Endothelial cell of umbilical vein (primary cell): Measurements from ENCODE around the gene YWHAE.

Source experiments
- POLR2A ChIP-seq: IDR thresholded peaks from 2 replicates; pipeline ENCODE4 v1.6.1; 2012; ENCODE audit warnings: low read depth, mild to moderate bottlenecking, control low read depth, low read length
- POLR2AphosphoS5 ChIP-seq: IDR thresholded peaks from 2 replicates; pipeline ENCODE4 v1.6.1; 2012; ENCODE audit warnings: low read depth, mild to moderate bottlenecking, control low read depth, low read length, moderate library complexity; ENCODE audit not compliant: insufficient read depth
- TF ChIP-seq, protein P1 (sequence below), 2 donors: IDR thresholded peaks; 1 replicate in 1 of 2; 2 replicates in 1 of 2; pipeline ENCODE4 v1.5.1; 2011; ENCODE audit warnings: low read length in 2 of 2, mild to moderate bottlenecking in 2 of 2, moderate library complexity in 2 of 2, control low read depth in 1 of 2, inconsistent platforms in 1 of 2, low read depth in 1 of 2; ENCODE audit not compliant: insufficient read depth in 1 of 2; ENCODE audit errors: extremely low read depth in 1 of 2

DNA sequence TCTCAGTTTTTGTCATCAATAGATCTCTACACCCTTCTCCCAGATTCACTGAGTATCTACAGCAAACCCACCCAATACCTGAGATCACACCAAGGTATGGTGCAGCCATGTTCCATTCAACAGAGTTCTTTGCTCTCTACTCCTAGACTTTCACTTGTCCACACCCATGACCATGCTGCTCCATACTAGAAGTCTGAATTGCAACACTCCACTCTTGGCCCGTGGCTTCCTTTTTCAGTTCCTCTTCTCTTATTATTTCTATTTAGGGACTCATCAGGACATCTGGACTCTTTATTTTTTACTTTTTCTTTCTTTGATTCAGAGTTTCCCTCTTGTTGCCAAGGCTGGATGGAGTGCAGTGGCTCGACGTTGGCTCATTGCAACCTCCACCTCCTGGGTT lies 37.1 kb downstream of the YWHAE start:
- TF ChIP-seq POLR2A: no peak
- TF ChIP-seq, protein P1, sequence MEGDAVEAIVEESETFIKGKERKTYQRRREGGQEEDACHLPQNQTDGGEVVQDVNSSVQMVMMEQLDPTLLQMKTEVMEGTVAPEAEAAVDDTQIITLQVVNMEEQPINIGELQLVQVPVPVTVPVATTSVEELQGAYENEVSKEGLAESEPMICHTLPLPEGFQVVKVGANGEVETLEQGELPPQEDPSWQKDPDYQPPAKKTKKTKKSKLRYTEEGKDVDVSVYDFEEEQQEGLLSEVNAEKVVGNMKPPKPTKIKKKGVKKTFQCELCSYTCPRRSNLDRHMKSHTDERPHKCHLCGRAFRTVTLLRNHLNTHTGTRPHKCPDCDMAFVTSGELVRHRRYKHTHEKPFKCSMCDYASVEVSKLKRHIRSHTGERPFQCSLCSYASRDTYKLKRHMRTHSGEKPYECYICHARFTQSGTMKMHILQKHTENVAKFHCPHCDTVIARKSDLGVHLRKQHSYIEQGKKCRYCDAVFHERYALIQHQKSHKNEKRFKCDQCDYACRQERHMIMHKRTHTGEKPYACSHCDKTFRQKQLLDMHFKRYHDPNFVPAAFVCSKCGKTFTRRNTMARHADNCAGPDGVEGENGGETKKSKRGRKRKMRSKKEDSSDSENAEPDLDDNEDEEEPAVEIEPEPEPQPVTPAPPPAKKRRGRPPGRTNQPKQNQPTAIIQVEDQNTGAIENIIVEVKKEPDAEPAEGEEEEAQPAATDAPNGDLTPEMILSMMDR (IDR thresholded peaks at IDR 0.05; ENCODE audit: extremely low read depth in 1 of 2, insufficient read depth in 1 of 2, low read depth in 1 of 2, low read length in 2 of 2): no peak
- no peak for TF ChIP-seq POLR2AphosphoS5
